HG03342 (cell line): ENCODE results near the gene MCRS1.
A peak's percentile ranks its signal among the peaks of the same experiment; 100 is the strongest.
"Not testable (repeated sequence)": the region's sequence is repeated elsewhere in the genome, so short reads cannot be mapped to it uniquely, and the experiment has no call there.

ENCODE experiments used
- ATAC-seq: cut with Tn5 transposase; IDR thresholded peaks from one replicate; pipeline ENCODE4 v1.9.1; 2021; ENCODE audit warnings: mild to moderate bottlenecking, moderate library complexity; ENCODE audit not compliant: unreplicated experiment

The MCRS1 gene, protein sequence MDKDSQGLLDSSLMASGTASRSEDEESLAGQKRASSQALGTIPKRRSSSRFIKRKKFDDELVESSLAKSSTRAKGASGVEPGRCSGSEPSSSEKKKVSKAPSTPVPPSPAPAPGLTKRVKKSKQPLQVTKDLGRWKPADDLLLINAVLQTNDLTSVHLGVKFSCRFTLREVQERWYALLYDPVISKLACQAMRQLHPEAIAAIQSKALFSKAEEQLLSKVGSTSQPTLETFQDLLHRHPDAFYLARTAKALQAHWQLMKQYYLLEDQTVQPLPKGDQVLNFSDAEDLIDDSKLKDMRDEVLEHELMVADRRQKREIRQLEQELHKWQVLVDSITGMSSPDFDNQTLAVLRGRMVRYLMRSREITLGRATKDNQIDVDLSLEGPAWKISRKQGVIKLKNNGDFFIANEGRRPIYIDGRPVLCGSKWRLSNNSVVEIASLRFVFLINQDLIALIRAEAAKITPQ

DNA sequence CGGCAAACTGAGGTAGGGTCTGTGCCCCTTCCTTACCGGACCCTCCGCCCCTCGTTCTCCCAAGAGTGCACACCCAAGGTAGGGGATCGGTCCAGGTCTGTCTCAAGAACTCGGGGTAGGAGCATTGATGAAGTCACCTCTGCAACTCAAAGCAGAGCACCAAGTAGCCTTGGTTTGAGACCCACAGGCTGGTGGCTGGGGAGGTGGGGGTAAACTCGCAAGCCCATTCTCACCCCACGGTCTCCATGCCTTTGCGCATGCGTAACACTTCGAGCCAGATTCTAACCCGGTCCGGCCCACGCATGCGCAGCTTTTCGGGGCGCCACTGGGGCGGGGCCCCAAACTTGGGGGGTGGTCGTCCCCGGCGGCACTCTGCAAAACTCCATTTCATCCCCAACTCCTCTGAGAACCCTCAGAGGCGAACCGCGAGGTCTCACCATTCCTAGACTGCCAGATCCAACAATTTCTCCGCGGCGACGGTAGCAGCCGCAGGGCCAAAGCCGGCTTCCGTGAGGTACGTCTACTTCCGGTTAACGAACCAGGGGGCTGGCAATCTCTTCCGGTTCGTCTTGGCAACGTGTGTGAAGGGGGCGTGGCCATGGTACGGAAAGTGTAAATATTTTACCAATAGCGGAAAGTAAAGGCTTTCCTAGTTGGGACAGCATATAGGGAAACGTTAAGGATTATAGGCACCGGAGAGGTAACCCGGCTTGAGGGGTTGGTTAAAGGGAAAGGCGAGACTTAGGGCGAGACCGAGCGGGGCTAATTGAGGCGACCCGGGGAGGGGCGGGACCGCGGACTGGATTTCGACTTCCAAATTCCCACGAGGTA lies at the start of gene MCRS1:
Gene MCRS1 (minus strand): TSS at position 532 of the 831 bp plus-strand sequence. CDS start 1,411 bp downstream, outside the sequence.
- peak; percentile 77 for ATAC-seq

DNA sequence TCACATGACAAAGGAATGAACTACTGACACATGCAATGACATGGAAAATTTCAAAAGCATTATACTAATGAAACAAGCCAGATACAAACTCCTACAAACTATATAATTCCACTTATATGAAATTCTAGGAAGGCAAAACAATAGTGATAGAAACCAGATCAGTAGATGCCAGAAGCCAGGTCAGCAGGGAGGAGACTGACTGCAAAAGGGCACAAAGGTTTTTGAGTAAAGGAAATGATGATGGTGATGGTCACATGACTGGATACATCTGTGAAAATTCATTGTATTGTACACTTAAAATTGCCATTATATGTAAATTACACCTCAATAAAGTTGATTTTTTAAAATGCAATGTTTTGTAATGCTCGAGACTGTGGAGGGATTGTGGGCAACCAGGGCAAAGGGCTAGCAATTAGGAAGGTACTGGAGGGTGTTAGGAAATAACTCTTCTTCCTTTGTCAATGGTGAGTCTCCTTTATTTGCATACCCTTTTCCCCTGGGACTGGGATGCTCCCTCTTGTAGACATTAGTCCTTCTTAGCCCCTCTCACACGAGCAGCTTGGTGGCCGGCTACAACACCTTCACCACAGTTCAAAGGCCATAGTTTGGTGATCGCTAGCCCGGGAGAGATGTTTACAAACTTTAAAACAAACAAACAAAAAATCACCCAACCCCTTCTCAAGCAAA lies 48.7 kb upstream of the MCRS1 start:
- no peak for ATAC-seq

DNA sequence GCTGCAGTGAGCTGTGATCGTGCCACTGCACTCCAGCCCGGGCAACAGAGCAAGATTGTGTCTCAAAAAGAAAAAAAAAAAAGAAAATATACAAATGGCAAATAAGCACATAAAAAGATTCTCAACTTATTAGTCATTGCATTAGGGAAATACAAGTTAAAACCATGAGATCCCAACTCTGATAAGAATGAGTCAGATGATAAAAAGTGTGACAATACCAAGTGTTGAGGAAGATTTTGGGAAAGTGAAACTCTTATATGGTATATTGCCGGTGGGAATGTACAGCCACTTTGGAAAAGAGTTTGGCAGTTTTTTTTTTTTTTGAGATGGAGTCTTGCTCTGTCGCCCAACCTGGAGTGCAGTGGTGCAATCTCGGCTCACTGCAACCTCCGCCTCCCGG lies 47.8 kb upstream of the MCRS1 start:
- ATAC-seq: no peak

DNA sequence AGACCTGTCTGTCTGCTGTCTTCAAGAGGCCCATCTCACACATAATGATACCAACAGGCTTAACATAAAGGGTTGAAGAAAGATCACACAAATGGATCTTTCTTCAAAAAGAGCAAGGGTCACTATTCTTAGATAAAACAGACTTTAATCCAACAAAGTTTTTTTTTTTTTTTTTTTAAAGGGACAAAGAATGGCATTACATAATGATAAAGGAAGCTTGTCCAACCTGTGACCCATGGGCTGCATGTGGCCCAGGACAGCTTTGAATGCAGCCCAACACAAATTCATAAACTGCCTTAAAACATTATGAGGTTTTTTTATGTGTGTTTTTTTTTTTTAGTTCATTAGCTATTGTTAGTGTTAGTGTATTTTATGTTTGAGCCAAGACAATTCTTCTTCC lies 44.3 kb upstream of the MCRS1 start:
- no peak for ATAC-seq

DNA sequence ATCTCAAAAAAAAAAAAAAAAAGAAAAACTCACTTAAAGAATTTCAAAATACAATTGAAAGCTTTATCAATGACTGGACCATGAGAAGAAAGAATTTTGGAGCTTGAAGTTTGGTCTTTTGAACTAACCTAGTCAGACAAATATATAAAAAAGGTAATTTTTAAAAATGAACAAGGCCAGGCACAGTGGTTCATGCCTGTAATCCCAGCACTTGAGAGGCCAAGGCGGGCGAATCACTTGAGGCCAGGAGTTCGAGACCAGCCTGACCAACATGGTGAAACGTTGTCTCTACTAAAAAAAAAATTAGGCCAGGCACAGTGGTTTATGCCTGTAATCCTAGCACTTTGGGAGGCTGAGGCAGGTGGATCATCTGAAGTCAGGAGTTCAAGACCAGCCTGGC lies 42.8 kb upstream of the MCRS1 start:
- not testable (repeated sequence) for ATAC-seq

DNA sequence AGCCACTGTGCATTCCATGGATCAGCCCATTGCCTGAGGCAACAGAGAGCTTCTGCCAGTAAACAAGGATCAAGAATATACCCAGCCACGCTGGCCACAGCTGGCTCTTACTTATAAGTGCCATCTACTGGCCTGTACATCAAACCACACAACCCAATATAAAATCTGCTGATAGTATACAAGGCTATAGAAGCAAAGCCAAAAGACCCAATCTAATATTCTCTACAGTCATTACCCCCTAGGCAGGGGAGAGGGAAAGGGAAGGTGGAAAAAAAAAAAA lies 41.9 kb upstream of the MCRS1 start:
- ATAC-seq: no peak

DNA sequence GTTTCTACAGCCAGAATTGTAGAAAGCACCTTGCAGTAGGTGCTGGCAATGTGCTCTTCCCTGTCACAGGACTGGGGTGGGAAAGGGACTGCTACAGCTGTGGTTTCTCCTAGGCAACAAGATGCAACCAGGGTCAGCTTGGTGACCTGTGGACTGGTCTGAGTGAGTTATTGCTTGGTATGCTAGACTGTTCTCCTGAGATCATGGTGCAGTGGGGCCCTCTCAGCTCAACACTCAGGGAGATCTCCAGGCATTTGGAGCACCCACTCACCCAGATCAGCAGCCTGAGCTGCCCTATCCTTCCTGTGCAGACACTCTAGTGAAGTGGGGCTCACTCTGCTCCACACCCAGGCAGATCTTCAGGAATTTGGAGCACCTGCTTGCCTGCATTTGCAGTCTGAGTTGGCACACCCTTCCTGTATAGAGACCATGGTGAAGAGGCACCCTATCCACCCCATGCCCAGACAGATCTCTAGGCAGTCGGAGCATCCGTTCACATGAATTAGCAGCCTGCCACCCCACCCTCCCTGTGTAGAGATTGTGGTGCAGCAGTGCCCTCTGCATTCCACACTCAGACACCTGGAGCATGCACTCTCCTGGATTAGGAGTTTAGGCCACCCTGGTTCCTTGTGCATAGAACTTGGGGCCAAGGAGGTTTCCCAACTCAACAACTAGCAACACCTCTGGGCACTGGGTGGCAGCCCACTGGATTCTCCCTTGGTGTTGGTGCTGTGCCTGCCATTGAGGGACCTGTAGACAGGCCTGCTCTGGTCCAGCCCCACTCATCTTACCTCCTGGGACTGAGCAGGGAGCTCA lies 41.3 kb upstream of the MCRS1 start:
- no peak for ATAC-seq

DNA sequence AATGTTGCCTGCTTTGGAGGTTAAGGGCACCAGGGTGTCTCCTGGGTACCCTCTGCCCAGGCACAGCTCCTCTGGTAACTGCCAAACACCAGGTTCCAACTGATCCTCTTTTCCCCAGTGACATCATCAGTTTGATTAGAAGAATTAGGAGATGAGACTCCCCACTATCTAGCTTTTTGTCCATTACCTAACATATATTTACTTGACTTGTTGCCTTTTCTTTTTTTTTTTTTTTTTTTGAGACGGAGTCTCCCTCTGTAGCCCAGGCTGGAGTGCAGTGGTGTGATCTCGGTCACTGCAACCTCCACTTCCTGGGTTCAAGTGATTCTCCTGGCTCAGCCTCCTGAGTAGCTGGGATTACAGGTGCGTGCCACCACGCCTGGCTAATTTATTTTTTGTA lies 37.6 kb upstream of the MCRS1 start, which contains the start of gene FAM186B:
Gene FAM186B (minus strand): TSS at position 101 of the 400 bp plus-strand sequence. CDS start 162 bp downstream, outside the sequence.
- ATAC-seq: not testable (repeated sequence)

DNA sequence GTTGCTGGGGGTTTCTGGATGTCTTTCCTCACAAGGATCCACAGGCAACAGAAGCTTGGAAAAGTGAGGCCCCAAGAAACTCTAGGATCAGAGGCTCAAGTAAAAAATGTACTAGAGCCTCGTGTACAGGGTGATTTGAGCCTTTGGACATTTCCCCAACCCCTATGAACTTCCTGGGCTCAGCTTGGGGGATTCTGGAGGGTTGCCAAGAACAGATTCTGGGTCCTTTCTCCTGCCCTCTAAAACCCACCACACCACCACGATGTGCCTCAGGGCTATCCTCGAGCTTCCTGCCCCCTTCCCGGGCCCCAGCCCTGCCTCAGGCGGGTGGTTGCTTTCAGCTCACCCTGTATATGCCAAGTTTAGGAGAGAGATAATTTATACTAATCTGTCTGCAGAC lies 36.9 kb upstream of the MCRS1 start:
- ATAC-seq: no peak

DNA sequence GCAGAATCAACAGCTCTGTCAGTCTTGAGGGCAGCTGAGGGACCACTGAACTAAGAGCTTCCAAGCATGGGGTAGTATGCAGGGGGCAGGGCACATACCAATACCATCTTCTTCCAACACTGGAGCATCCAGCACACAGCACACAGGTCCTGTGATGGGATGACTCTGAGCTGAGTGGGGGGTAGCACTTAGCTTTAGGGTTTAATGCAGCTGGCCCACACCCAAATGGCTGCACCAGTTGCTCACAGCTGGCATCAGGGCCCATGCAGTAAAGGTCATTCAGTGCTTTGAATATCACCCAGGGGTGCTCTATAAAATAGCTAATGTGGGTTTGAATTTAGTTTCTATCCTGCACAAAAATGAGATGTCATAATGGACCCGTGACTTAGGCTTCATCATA lies 35.8 kb upstream of the MCRS1 start:
- ATAC-seq: no peak

DNA sequence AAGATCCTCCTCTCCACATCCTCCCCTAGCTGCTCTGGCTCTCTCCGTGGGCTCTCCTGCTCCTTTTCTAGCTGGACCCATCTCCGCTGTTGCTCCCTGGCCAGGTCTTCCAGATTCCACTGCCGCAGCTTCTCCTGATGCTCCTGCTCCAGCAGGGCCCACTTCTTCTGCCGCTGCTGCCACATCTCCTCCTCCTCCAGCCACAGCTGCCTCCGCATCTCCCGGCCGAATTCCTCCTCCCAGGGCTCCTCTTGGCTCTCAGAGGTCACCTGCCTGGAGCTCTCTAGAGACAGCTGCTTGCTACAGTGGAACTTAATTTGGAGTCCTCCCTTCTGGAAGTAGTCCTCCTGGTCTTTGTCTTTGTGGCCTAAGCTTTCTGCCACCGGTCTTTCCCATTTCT lies 32.0 kb upstream of the MCRS1 start:
- no peak for ATAC-seq

DNA sequence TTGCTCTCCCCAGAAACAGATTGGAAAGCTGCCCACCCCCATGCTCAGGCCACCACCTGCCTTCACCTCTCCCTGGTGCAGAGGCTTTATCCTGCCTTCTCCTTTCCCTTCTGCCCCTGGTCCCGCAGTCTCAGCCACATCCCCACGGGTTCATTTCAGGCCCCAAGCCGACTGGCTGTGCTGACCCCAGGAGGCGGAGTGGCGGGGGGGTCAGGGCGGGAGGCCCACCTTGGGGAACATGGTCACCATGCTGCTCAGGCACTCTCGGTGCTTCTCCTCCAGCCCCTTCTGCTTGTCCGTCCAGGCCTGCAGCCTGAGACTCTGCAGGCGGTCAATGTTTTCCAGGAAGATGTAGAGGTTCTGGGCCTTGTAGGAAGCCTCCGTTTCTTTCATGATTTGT lies 30.6 kb upstream of the MCRS1 start:
- ATAC-seq: no peak

DNA sequence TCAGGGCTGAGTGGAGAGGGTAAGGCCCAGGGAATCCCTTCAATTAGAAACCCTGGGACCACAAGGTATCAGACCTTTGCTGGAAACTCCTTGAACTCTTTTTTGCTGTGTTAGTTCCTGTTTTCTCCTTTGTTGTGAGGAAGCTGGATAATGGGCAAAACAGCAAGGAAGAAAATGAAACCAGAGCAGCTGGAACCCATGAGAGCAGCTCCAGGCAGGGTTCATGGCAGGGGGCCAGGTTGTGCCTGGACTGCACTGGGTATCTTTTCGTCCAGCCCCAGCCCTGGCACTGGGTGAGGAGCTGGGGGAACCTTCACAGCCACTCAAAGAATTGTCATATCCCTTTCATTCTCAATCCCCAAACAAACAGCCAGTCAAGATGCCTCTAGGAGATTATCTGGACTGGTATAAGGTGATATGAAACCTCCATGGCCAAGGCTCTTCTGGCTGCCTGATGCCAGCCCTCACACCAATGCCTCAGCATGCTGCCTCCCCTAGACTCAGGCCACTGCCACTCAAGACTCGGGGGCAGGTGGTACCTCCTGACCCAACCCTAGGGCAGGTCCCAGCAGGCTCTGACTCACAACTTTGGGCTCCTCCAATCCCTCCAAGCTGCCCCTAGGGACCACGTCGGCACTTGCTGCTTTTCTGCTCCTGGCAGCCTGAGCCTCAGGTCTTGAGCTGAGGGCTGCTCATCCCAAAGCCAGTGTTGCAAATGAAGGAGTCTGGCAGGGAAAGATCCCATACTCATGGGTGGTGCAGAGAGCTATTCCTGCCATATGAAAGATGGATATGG lies 21.0 kb upstream of the MCRS1 start:
- no peak for ATAC-seq

DNA sequence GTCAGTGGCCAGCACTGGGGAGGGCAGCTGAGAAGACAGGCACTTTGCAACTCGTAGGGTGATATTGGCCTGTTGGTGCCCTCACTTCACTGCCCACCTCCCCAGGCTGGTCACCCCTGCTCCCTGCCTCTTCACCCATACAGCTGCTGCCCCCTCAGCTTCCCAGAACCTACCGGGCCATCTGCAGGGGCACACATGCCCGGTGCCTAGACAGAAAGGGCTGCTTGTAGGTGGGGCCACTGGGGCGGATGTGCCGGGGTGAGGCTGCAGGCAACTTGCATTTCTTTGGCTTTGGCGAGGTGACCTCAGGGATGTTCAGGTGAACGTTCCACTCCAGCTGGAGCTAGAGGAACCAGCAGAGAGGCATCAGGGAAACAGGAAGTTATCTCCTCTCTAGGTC lies 20.3 kb upstream of the MCRS1 start:
- ATAC-seq: no peak

DNA sequence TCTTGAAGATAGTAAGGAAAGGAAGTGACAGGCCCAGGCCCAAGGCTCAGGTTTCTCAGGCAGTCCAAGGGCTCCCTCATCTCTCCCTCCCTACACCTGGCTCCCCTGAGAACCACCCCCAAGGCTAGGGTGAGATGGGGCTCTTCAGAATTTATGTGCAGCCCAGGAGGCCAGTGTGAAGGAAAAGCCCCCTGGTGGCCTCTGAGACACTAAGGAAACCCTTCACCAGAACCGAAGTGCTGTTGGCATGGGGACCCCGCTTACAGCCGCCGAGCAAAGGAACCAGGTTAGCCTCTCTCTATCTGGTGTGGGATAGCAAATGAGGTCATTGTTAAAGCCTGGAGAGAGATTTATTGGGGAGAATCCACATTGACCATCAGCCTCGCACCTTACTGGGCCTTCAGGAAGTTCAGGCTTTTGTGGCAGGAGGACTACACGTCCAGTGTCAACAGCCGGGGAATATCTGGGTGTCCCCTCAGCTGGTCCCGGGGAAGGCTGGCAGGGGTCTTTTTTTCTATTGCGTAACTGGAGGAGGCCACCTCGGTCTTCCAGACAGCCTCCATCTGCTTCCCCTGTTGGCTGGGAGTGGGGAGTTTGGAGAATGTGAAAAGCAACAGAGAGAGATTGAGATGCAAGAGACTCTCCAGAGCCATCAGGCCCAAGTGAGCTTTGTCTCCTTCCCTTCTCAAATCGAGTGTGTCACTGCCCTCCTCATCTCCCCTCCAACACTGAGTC lies 19.4 kb upstream of the MCRS1 start:
- no peak for ATAC-seq

DNA sequence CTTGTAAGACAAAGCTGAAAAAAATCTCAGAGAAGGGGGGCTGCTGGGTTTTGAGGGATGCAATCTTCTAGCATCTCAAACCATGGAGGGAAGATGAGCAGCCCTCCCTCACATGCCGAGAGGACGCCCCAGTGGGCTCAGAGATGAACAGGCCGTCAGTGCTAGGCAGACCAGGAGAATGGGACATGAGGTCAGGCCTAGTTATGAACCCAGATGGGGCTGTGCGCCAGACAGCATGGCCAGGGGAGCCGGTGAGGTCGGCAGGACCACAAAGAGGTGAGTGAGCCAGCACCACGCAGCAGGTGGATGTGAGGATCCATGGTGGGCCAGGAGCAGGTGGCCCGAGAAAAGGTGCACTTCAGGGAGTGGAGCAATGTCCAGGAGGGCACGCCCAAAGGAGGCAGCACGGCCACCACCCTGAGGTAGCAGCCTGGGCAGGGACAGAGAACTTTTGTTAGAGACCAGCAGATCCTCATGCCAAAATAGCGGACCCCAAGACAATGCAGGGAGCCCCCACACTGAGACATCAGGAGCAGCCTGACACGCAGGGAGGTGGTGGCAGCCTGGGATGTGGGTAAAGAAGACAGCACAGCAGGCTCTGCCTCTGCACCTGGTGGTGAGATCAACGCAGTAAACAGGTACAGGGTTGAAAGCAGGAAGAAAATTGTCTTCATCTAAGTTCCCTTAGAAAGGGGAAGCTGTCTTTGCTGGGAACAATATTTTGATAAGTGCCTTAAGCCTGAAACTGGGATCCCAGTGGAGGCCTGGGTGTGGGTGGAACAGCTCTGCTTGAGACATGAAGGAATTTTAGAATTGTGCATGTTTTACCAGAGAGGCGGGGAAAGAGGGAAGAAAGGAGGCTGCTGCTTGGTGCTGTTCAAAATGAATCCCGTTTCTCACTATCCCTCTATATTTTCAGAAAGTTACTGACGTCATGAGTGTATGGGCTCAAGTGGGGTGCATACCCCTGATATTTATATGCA lies 17.8 kb upstream of the MCRS1 start:
- ATAC-seq: no peak

DNA sequence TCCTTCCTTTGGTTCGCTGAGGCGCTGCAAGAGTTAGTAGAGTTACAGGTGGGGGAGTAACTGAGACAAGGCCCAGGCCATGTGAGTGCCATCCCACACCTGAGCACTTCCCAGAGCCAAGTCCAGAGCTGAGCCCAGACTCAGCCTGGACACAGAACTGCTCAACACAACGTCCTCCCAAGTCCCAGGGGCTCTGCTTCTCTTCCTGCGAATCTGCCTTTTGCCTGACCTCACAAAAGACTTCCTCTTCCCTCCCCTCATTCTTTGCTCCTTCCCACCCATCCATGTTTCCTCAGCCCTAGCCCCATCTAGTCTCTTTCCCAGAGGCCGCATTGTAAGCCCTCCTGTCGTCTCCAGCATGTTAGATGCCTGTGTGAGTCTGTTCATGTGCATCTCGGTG lies 16.6 kb upstream of the MCRS1 start:
- no peak for ATAC-seq
